Measurements from ENCODE around the gene RPL23. TPM values are rescaled to one million over a fixed set of nuclear protein-coding genes. Genes with fewer than 3 reads are reported as not detected.

RPL23 gene
- total RNA-seq, 1 donor from 2014 or later = 1,087 TPM

DNA sequence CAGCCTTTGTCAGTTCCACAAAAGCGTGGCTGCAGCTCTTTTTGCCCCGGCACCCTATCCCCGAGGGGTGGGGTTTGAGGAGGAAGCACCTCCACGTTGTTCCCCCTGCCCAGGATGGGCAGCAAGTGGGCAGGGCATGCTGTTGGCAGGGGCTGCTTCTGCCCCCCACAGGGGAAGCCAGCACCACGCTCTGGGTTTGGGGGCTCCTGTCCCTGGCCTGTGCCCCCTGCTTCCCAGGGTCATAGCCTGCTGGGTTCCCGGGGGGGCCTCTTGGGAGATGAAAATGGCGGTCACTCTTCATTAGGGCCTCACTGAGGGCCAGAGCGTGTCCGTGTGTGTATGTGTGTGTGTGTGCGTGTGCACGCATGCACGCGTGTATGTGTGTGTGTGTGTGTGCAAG lies 39.1 kb upstream of the RPL23 start:
- DNase-seq (ENCODE audit: low read depth) (no peak), FAIRE-seq (no peak)
- Histone ChIP-seq H3K27ac (ENCODE audit: low read depth, low read length) (no peak overlapping the region), H3K9me3 (ENCODE audit: insufficient read depth, low read depth, low read length) (no peaks in the 10 kb centered on the region), H3K27me3 (ENCODE audit: insufficient read depth, low read length) (no peaks in the 10 kb centered on the region), H3K79me2 (ENCODE audit: insufficient read depth, low read length) (peaks cover 90% of the 10 kb centered on the region), H3K9ac (ENCODE audit: low read length) (no peak overlapping the region), H3K36me3 (ENCODE audit: insufficient read depth, low read length) (peaks cover 46% of the 10 kb centered on the region), H3K4me3 (ENCODE audit: insufficient read depth, low read depth, low read length) (no peak overlapping the region), H3K4me1 (ENCODE audit: insufficient read depth, low read length) (peaks cover 19% of the 10 kb centered on the region), H4K20me1 (ENCODE audit: insufficient read depth, low read length) (peaks cover 95% of the 10 kb centered on the region), H2AFZ (ENCODE audit: low read depth, low read length) (no peak overlapping the region), H3K4me2 (ENCODE audit: low read length) (no peak overlapping the region)
- Mint-ChIP-seq H3K27me3 (ENCODE audit: low read depth, unreplicated experiment) (no peaks in the 10 kb centered on the region), H3K27ac (ENCODE audit: unreplicated experiment) (no peak overlapping the region), H3K36me3 (ENCODE audit: low read depth, unreplicated experiment) (peaks cover 7% of the 10 kb centered on the region), H3K4me1 (ENCODE audit: low read depth, unreplicated experiment) (peaks cover 35% of the 10 kb centered on the region), H3K9me3 (ENCODE audit: unreplicated experiment) (no peaks in the 10 kb centered on the region), H3K4me3 (ENCODE audit: unreplicated experiment) (no peak overlapping the region)
- no peak for TF ChIP-seq EZH2 (IDR thresholded peaks at IDR 0.05; ENCODE audit: insufficient read depth, low read length)
- TF ChIP-seq, protein P1, sequence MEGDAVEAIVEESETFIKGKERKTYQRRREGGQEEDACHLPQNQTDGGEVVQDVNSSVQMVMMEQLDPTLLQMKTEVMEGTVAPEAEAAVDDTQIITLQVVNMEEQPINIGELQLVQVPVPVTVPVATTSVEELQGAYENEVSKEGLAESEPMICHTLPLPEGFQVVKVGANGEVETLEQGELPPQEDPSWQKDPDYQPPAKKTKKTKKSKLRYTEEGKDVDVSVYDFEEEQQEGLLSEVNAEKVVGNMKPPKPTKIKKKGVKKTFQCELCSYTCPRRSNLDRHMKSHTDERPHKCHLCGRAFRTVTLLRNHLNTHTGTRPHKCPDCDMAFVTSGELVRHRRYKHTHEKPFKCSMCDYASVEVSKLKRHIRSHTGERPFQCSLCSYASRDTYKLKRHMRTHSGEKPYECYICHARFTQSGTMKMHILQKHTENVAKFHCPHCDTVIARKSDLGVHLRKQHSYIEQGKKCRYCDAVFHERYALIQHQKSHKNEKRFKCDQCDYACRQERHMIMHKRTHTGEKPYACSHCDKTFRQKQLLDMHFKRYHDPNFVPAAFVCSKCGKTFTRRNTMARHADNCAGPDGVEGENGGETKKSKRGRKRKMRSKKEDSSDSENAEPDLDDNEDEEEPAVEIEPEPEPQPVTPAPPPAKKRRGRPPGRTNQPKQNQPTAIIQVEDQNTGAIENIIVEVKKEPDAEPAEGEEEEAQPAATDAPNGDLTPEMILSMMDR (IDR thresholded peaks at IDR 0.05; ENCODE audit: insufficient read depth, low read depth, low read length) = no peak

- no peaks in the 10 kb centered on the region for H3K9me3 ChIP-seq (ENCODE audit: insufficient read depth, low read depth, low read length)
- no peak overlapping the region for H3K4me3 Mint-ChIP-seq (ENCODE audit: unreplicated experiment)
- peaks cover 14% of the 10 kb centered on the region for H3K4me1 ChIP-seq (ENCODE audit: insufficient read depth, low read length)
- H3K27ac ChIP-seq (ENCODE audit: low read depth, low read length) = no peak overlapping the region
- H2AFZ ChIP-seq (ENCODE audit: low read depth, low read length) = no peak overlapping the region
- peaks cover 34% of the 10 kb centered on the region for H3K4me1 Mint-ChIP-seq (ENCODE audit: low read depth, unreplicated experiment)
- peaks cover 90% of the 10 kb centered on the region for H3K79me2 ChIP-seq (ENCODE audit: insufficient read depth, low read length)
- no peak for TF ChIP-seq EZH2 (IDR thresholded peaks at IDR 0.05; ENCODE audit: insufficient read depth, low read length)
- TF ChIP-seq, protein P1 (IDR thresholded peaks at IDR 0.05; ENCODE audit: insufficient read depth, low read depth, low read length) = no peak
- H3K4me3 ChIP-seq (ENCODE audit: insufficient read depth, low read depth, low read length) = no peak overlapping the region
- peaks cover 95% of the 10 kb centered on the region for H4K20me1 ChIP-seq (ENCODE audit: insufficient read depth, low read length)
- DNase-seq (ENCODE audit: low read depth) (no peak), FAIRE-seq (no peak)
- H3K36me3 ChIP-seq (ENCODE audit: insufficient read depth, low read length) = peaks cover 47% of the 10 kb centered on the region
- no peak overlapping the region for H3K9ac ChIP-seq (ENCODE audit: low read length)
- peaks cover 7% of the 10 kb centered on the region for H3K36me3 Mint-ChIP-seq (ENCODE audit: low read depth, unreplicated experiment)
- no peak overlapping the region for H3K27ac Mint-ChIP-seq (ENCODE audit: unreplicated experiment)
- no peak overlapping the region for H3K4me2 ChIP-seq (ENCODE audit: low read length)
- H3K9me3 Mint-ChIP-seq (ENCODE audit: unreplicated experiment) = no peaks in the 10 kb centered on the region
- no peaks in the 10 kb centered on the region for H3K27me3 Mint-ChIP-seq (ENCODE audit: low read depth, unreplicated experiment)
- no peaks in the 10 kb centered on the region for H3K27me3 ChIP-seq (ENCODE audit: insufficient read depth, low read length)
Measured at GRCh38 chr17:38892083-38892482, 38.6 kb upstream of the RPL23 start.

- H3K36me3 Mint-ChIP-seq (ENCODE audit: low read depth, unreplicated experiment) = peaks cover 7% of the 10 kb centered on the region
- H3K4me3 Mint-ChIP-seq (ENCODE audit: unreplicated experiment) = no peak overlapping the region
- H3K79me2 ChIP-seq (ENCODE audit: insufficient read depth, low read length) = peaks cover 90% of the 10 kb centered on the region
- no peaks in the 10 kb centered on the region for H3K27me3 Mint-ChIP-seq (ENCODE audit: low read depth, unreplicated experiment)
- H3K9ac ChIP-seq (ENCODE audit: low read length) = no peak overlapping the region
- DNase-seq (ENCODE audit: low read depth) (no peak), FAIRE-seq (no peak)
- peaks cover 10% of the 10 kb centered on the region for H3K4me1 ChIP-seq (ENCODE audit: insufficient read depth, low read length)
- H3K9me3 Mint-ChIP-seq (ENCODE audit: unreplicated experiment) = no peaks in the 10 kb centered on the region
- H3K27ac Mint-ChIP-seq (ENCODE audit: unreplicated experiment) = no peak overlapping the region
- no peak overlapping the region for H3K4me2 ChIP-seq (ENCODE audit: low read length)
- H2AFZ ChIP-seq (ENCODE audit: low read depth, low read length) = no peak overlapping the region
- no peak overlapping the region for H3K4me3 ChIP-seq (ENCODE audit: insufficient read depth, low read depth, low read length)
- H3K36me3 ChIP-seq (ENCODE audit: insufficient read depth, low read length) = peaks cover 42% of the 10 kb centered on the region
- H3K27ac ChIP-seq (ENCODE audit: low read depth, low read length) = no peak overlapping the region
- peaks cover 95% of the 10 kb centered on the region for H4K20me1 ChIP-seq (ENCODE audit: insufficient read depth, low read length)
- H3K4me1 Mint-ChIP-seq (ENCODE audit: low read depth, unreplicated experiment) = peaks cover 33% of the 10 kb centered on the region
- TF ChIP-seq EZH2 (IDR thresholded peaks at IDR 0.05; ENCODE audit: insufficient read depth, low read length) = no peak
- TF ChIP-seq, protein P1 (IDR thresholded peaks at IDR 0.05; ENCODE audit: insufficient read depth, low read depth, low read length) = no peak
- H3K27me3 ChIP-seq (ENCODE audit: insufficient read depth, low read length) = no peaks in the 10 kb centered on the region
- H3K9me3 ChIP-seq (ENCODE audit: insufficient read depth, low read depth, low read length) = no peaks in the 10 kb centered on the region
Measured at GRCh38 chr17:38891441-38891840, 37.9 kb upstream of the RPL23 start.
